K562 (cell line): ENCODE data around the gene MUSTN1.

Source experiments
- CEBPB ChIP-seq: fragments of 450-650 bp; IDR thresholded peaks from 2 replicates; pipeline ENCODE4 v1.6.1; 2016; ENCODE audit warnings: missing genetic modification characterization, missing compliant biosample characterization
- POLR2A ChIP-seq: fragments of 450-650 bp; conservative IDR thresholded peaks from 2 replicates; pipeline ENCODE4 v1.6.1; 2016
- ZFP36 ChIP-seq: fragments of 150-350 bp; IDR thresholded peaks from 2 replicates; pipeline ENCODE4 v1.6.1; 2018; ENCODE audit warnings: low read length, low read depth; ENCODE audit not compliant: partially characterized antibody
- TF ChIP-seq, protein P1 (sequence below), 3 experiments: IDR thresholded peaks in 2 of 3; conservative IDR thresholded peaks in 1 of 3; 2 replicates each; pipeline ENCODE4 v1.5.1; 2011 to 2012; ENCODE audit warnings: low read length in 3 of 3, mild to moderate bottlenecking in 3 of 3, control low read depth in 2 of 3, improper control_type of control experiment in 1 of 3, inconsistent platforms in 1 of 3, low read depth in 1 of 3, mixed read lengths in 1 of 3, moderate library complexity in 1 of 3; ENCODE audit not compliant: insufficient read depth in 2 of 3
- TF ChIP-seq, protein P2 (sequence below): sonication (generic); formaldehyde crosslinking; IDR thresholded peaks from 2 replicates; pipeline ENCODE4 v1.8.0; 2022; ENCODE audit warnings: mild to moderate bottlenecking, missing genetic modification reagents
- TF ChIP-seq, protein P3 (sequence below): sonication (generic); formaldehyde crosslinking; IDR thresholded peaks from 2 replicates; pipeline ENCODE4 v1.8.0; 2022; ENCODE audit warnings: mild to moderate bottlenecking, low read depth, missing genetic modification reagents
- TF ChIP-seq, protein P4 (sequence below): fragments of 450-650 bp; IDR thresholded peaks from 2 replicates; pipeline ENCODE4 v1.6.1; 2014; ENCODE audit warnings: low read depth, mild to moderate bottlenecking, moderate library complexity, borderline replicate concordance

DNA sequence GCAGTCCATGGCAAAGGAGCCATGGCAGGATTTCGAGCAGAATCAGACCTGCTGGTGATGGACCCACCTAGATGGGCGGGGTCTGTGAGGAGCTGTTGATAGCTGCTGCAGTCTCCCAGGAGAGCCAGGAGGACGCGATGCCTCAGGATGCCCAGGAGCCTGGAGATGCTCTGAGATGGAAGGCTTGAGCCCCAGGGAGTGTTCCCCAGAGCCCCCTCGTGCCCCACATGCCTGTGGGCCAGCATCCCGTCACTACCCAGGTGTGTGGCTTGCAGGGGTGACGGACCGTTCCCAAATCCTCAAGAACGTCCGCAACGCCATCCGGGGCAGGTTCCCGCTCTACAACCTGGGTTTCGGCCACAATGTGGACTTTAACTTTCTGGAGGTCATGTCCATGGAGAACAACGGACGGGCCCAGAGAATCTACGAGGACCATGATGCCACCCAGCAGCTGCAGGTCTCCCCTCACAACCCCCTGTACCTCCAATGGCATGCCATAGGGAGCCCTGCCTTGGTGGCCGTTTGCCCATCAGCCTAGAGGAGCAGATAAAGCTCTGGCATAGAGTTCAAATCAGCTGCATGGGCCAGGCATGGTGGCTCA lies 50.7 kb downstream of the MUSTN1 start:
- TF ChIP-seq, protein P1, sequence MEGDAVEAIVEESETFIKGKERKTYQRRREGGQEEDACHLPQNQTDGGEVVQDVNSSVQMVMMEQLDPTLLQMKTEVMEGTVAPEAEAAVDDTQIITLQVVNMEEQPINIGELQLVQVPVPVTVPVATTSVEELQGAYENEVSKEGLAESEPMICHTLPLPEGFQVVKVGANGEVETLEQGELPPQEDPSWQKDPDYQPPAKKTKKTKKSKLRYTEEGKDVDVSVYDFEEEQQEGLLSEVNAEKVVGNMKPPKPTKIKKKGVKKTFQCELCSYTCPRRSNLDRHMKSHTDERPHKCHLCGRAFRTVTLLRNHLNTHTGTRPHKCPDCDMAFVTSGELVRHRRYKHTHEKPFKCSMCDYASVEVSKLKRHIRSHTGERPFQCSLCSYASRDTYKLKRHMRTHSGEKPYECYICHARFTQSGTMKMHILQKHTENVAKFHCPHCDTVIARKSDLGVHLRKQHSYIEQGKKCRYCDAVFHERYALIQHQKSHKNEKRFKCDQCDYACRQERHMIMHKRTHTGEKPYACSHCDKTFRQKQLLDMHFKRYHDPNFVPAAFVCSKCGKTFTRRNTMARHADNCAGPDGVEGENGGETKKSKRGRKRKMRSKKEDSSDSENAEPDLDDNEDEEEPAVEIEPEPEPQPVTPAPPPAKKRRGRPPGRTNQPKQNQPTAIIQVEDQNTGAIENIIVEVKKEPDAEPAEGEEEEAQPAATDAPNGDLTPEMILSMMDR (IDR thresholded peaks at IDR 0.05 in 2 of 3, conservative IDR thresholded peaks at IDR 0.05 in 1 of 3; ENCODE audit: insufficient read depth in 2 of 3, low read depth in 1 of 3, low read length in 3 of 3) = no peak
- no peak for TF ChIP-seq POLR2A
- TF ChIP-seq, protein P2, sequence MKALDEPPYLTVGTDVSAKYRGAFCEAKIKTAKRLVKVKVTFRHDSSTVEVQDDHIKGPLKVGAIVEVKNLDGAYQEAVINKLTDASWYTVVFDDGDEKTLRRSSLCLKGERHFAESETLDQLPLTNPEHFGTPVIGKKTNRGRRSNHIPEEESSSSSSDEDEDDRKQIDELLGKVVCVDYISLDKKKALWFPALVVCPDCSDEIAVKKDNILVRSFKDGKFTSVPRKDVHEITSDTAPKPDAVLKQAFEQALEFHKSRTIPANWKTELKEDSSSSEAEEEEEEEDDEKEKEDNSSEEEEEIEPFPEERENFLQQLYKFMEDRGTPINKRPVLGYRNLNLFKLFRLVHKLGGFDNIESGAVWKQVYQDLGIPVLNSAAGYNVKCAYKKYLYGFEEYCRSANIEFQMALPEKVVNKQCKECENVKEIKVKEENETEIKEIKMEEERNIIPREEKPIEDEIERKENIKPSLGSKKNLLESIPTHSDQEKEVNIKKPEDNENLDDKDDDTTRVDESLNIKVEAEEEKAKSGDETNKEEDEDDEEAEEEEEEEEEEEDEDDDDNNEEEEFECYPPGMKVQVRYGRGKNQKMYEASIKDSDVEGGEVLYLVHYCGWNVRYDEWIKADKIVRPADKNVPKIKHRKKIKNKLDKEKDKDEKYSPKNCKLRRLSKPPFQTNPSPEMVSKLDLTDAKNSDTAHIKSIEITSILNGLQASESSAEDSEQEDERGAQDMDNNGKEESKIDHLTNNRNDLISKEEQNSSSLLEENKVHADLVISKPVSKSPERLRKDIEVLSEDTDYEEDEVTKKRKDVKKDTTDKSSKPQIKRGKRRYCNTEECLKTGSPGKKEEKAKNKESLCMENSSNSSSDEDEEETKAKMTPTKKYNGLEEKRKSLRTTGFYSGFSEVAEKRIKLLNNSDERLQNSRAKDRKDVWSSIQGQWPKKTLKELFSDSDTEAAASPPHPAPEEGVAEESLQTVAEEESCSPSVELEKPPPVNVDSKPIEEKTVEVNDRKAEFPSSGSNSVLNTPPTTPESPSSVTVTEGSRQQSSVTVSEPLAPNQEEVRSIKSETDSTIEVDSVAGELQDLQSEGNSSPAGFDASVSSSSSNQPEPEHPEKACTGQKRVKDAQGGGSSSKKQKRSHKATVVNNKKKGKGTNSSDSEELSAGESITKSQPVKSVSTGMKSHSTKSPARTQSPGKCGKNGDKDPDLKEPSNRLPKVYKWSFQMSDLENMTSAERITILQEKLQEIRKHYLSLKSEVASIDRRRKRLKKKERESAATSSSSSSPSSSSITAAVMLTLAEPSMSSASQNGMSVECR = no peak
- TF ChIP-seq, protein P3, sequence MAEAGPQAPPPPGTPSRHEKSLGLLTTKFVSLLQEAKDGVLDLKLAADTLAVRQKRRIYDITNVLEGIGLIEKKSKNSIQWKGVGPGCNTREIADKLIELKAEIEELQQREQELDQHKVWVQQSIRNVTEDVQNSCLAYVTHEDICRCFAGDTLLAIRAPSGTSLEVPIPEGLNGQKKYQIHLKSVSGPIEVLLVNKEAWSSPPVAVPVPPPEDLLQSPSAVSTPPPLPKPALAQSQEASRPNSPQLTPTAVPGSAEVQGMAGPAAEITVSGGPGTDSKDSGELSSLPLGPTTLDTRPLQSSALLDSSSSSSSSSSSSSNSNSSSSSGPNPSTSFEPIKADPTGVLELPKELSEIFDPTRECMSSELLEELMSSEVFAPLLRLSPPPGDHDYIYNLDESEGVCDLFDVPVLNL (CRISPR knock-in tag) = no peak
- TF ChIP-seq ZFP36 = no peak
- TF ChIP-seq, protein P4, sequence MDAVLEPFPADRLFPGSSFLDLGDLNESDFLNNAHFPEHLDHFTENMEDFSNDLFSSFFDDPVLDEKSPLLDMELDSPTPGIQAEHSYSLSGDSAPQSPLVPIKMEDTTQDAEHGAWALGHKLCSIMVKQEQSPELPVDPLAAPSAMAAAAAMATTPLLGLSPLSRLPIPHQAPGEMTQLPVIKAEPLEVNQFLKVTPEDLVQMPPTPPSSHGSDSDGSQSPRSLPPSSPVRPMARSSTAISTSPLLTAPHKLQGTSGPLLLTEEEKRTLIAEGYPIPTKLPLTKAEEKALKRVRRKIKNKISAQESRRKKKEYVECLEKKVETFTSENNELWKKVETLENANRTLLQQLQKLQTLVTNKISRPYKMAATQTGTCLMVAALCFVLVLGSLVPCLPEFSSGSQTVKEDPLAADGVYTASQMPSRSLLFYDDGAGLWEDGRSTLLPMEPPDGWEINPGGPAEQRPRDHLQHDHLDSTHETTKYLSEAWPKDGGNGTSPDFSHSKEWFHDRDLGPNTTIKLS = no peak
- no peak for TF ChIP-seq CEBPB
